ENCODE measurements around the gene LRRC58. TPM values are rescaled to one million over a fixed set of nuclear protein-coding genes. Genes with fewer than 3 reads are reported as not detected.

Gene LRRC58
- total RNA-seq, 4 donors from 2014 or later, result 8.4 to 15.2 (median 13.6) TPM

DNA sequence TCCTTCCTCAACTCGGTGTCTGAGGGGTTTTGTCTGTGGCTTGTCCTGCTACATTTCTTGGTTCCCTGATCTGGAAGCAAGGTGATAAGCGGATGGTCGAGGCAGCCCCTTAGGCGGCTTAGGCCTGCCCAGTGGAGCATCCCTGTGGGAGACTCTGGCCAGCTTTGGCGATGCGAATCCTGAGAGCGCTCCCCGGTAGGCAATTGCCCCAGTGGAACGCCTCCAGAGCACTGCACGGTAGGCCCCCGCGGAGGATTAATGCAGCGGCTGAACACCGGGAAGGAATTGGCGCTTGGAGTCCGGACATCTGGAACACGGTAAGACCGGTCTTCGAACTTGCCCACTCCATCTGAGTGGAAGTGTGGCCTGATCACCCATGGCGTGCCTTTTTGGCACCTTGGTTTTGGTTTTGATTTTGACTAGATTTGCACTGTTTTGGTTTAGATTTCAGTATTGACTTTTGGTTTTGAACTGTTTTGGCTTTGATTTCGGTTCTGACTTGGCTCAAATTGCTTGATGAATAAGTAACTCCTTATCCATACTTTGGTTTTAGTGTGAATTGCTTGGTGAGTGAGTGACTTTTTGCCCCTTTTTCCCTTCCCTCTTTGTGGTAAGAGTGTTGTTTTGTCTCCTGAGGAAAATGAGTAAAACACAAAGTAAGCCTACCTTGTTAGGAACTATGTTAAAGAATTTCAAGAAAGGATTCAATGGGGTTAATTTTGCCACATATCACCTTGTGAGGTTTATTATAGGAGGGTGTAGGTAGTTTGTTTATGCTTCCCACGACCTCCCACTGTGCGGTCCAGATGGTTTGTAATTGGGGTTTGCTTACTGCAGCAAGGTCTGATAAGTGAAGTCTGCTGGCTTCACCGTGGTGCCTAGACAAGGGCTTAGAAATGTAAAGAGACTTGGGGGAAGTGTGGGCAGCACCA, 37.0 kb downstream of the LRRC58 start:
- no peaks in the 10 kb centered on the region for H3K27me3 ChIP-seq
- intact Hi-C loops (cut with DNase I; ENCODE audit: low total_unique reads), result no loop called here
- in situ Hi-C loops (cut with MboI; ENCODE audit: low sequenced_read_pairs in 4 of 4), result no loop called here
- no peak for TF ChIP-seq POLR2A (IDR thresholded peaks at IDR 0.05)
- TF ChIP-seq, protein P1, sequence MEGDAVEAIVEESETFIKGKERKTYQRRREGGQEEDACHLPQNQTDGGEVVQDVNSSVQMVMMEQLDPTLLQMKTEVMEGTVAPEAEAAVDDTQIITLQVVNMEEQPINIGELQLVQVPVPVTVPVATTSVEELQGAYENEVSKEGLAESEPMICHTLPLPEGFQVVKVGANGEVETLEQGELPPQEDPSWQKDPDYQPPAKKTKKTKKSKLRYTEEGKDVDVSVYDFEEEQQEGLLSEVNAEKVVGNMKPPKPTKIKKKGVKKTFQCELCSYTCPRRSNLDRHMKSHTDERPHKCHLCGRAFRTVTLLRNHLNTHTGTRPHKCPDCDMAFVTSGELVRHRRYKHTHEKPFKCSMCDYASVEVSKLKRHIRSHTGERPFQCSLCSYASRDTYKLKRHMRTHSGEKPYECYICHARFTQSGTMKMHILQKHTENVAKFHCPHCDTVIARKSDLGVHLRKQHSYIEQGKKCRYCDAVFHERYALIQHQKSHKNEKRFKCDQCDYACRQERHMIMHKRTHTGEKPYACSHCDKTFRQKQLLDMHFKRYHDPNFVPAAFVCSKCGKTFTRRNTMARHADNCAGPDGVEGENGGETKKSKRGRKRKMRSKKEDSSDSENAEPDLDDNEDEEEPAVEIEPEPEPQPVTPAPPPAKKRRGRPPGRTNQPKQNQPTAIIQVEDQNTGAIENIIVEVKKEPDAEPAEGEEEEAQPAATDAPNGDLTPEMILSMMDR (IDR thresholded peaks at IDR 0.05 in 4 of 5, conservative IDR thresholded peaks at IDR 0.05 in 1 of 5), result no peak
- H3K27ac ChIP-seq, result no peak overlapping the region
- no peak for DNase-seq
- no peaks in the 10 kb centered on the region for H3K9me3 ChIP-seq
- H3K36me3 ChIP-seq, result no peaks in the 10 kb centered on the region
- no peak overlapping the region for H3K4me3 ChIP-seq
- ATAC-seq, result no peak
- no peaks in the 10 kb centered on the region for H3K4me1 ChIP-seq

- Histone ChIP-seq H3K4me1 (no peaks in the 10 kb centered on the region), H3K36me3 (no peaks in the 10 kb centered on the region), H3K4me3 (no peak overlapping the region), H3K9me3 (no peaks in the 10 kb centered on the region), H3K27ac (no peak overlapping the region), H3K27me3 (no peaks in the 10 kb centered on the region)
- DNase-seq (no peak), ATAC-seq (no peak)
- TF ChIP-seq, protein P1 (IDR thresholded peaks at IDR 0.05 in 4 of 5, conservative IDR thresholded peaks at IDR 0.05 in 1 of 5), result no peak
- no peak for TF ChIP-seq POLR2A (IDR thresholded peaks at IDR 0.05)
- in situ Hi-C loops (cut with MboI; ENCODE audit: low sequenced_read_pairs in 4 of 4), result no loop called here
- intact Hi-C loops (cut with DNase I; ENCODE audit: low total_unique reads), result no loop called here
Observed at GRCh38 chr3:120306519-120307455, 42.4 kb downstream of the LRRC58 start.

GRCh38 chr3:120304616-120305015, 44.5 kb downstream of the LRRC58 start:
- intact Hi-C loops (cut with DNase I; ENCODE audit: low total_unique reads) (no loop called here), in situ Hi-C loops (cut with MboI; ENCODE audit: low sequenced_read_pairs in 4 of 4) (no loop called here)
- Histone ChIP-seq H3K9me3 (no peaks in the 10 kb centered on the region), H3K4me1 (no peaks in the 10 kb centered on the region), H3K27me3 (no peaks in the 10 kb centered on the region), H3K36me3 (no peaks in the 10 kb centered on the region), H3K4me3 (no peak overlapping the region), H3K27ac (no peak overlapping the region)
- ATAC-seq (no peak), DNase-seq (no peak)
- no peak for TF ChIP-seq POLR2A (IDR thresholded peaks at IDR 0.05)
- TF ChIP-seq, protein P1 (IDR thresholded peaks at IDR 0.05 in 4 of 5, conservative IDR thresholded peaks at IDR 0.05 in 1 of 5), result no peak

DNA sequence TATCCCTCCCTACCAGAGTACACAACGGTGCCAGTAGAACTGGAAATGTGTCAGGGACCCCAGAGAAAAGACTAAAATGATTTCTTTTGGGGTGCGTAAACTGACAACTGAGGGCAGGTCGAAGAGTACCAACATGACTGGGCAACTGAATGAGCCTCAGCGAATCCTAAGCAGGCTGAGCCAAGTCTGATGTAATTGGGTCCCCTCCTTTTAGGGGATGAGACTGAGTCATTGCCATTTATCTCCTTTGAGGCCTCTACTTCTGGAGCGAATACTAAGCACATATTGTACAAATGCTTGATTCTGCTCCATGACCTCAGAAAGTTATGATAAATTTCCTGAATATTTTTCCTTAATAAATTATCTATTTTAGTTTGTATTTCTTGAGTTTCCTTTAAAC, 46.8 kb downstream of the LRRC58 start:
- H3K4me1 ChIP-seq, result no peaks in the 10 kb centered on the region
- H3K9me3 ChIP-seq, result no peaks in the 10 kb centered on the region
- DNase-seq (peak in 1 of 2 donors; percentile 32), ATAC-seq (peak; percentile 62 to 80)
- H3K4me3 ChIP-seq, result no peak overlapping the region
- TF ChIP-seq POLR2A (IDR thresholded peaks at IDR 0.05), result no peak
- TF ChIP-seq, protein P1 (IDR thresholded peaks at IDR 0.05 in 4 of 5, conservative IDR thresholded peaks at IDR 0.05 in 1 of 5), result no peak
- intact Hi-C loops (cut with DNase I; ENCODE audit: low total_unique reads) (no loop called here), in situ Hi-C loops (cut with MboI; ENCODE audit: low sequenced_read_pairs in 4 of 4) (no loop called here)
- no peaks in the 10 kb centered on the region for H3K36me3 ChIP-seq
- H3K27ac ChIP-seq, result no peak overlapping the region
- no peaks in the 10 kb centered on the region for H3K27me3 ChIP-seq

Data from gastrocnemius medialis (tissue), 4 donors.